Chondrocyte (in vitro differentiated cells): ENCODE data around the gene XCL1. TPM values are rescaled to one million over a fixed set of nuclear protein-coding genes. Genes with fewer than 3 reads are reported as not detected.

Experiments
- DNase-seq: peaks from one replicate; pipeline ENCODE4 v3.0.0; 2021; ENCODE audit warnings: mixed read lengths, low spot score
- H3K27ac Mint-ChIP-seq: one replicate; pipeline ENCODE4 v1.8.0; 2021; ENCODE audit warnings: mild to moderate bottlenecking, moderate library complexity, mixed read lengths; ENCODE audit not compliant: unreplicated experiment
- H3K27me3 Mint-ChIP-seq: 2 replicates; pipeline ENCODE4 v1.8.0; 2021; ENCODE audit warnings: low read depth, mixed read lengths
- H3K36me3 Mint-ChIP-seq: 2 replicates; pipeline ENCODE4 v1.8.0; 2021; ENCODE audit warnings: low read depth, mixed read lengths
- H3K4me1 Mint-ChIP-seq: 2 replicates; pipeline ENCODE4 v1.8.0; 2021; ENCODE audit warnings: low read depth, mild to moderate bottlenecking, mixed read lengths
- H3K4me3 Mint-ChIP-seq: one replicate; pipeline ENCODE4 v1.8.0; 2021; ENCODE audit warnings: mild to moderate bottlenecking, moderate library complexity, mixed read lengths; ENCODE audit not compliant: unreplicated experiment
- H3K9me3 Mint-ChIP-seq: 2 replicates; pipeline ENCODE4 v1.8.0; 2021; ENCODE audit warnings: low read depth, mixed read lengths
- CTCF ChIP-seq: fragments of 200-600 bp; sonication (generic); IDR thresholded peaks from 2 replicates; pipeline ENCODE4 v1.5.0; 2021; ENCODE audit warnings: antibody characterized with exemption, mild to moderate bottlenecking, moderate library complexity
- total RNA-seq: library from RNA; stranded (reverse); gene quantifications from 3 replicates; pipeline ENCODE4 v1.2.1, GENCODE V29; 2021

XCL1 gene
- total RNA-seq, 1 donor from 2014 or later: 0.25 TPM

GRCh38 chr1:168553680-168554553, 22.5 kb upstream of the XCL1 start:
- Mint-ChIP-seq H3K36me3 (no peaks in the 10 kb centered on the region), H3K9me3 (no peaks in the 10 kb centered on the region), H3K4me1 (peaks cover 33% of the 10 kb centered on the region), H3K27ac (no peak overlapping the region), H3K27me3 (no peaks in the 10 kb centered on the region), H3K4me3 (no peak overlapping the region)
- no peak for DNase-seq
- no peak for TF ChIP-seq CTCF

DNA sequence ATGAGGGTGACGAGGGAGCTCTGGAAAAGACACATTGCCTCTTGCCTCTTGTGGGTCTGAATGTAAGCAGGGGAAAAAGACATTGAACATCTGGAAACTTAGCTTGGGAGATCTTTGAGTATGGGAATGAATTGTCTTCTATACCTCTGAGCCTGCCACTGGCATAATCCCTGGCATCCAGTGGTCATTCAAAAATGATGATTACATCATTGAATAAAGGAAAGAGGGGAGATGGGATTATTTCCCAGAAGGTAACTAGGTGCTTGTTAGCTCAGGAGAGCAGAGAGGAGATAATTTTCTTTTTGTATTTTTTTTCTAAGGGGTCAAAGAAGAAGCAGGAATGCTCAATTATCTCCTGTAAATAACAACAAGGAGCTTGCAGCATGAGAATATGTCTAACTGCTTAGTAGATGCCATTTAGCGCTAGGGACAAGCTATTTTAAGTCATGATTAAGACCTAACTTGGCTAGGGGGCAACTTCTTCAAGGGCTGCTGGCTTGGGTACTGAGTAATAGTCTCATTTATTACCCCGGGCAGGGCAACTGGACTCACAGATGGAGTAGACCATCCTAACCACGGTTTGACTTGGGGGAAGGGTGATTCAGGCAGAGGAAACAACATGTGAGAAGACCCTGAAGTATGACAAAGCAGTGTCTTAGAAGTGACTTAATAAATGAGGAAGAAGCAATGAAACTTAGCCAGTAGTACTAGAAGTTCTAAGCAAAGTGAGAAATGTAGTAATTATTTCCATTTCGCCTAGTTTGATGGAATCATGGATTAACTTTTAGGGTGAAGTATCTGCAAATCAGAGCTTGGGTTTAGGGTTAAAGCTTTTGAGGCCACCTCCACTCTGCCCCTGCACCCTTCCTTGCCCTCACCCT, 21.6 kb upstream of the XCL1 start:
- Mint-ChIP-seq H3K27me3 (no peaks in the 10 kb centered on the region), H3K36me3 (no peaks in the 10 kb centered on the region), H3K27ac (no peak overlapping the region), H3K4me3 (no peak overlapping the region), H3K4me1 (peaks cover 33% of the 10 kb centered on the region), H3K9me3 (no peaks in the 10 kb centered on the region)
- DNase-seq: no peak
- TF ChIP-seq CTCF: no peak

- no peaks in the 10 kb centered on the region for H3K9me3 Mint-ChIP-seq
- H3K4me3 Mint-ChIP-seq: no peak overlapping the region
- H3K36me3 Mint-ChIP-seq: no peaks in the 10 kb centered on the region
- no peak for TF ChIP-seq CTCF
- no peaks in the 10 kb centered on the region for H3K27me3 Mint-ChIP-seq
- DNase-seq: no peak
- peaks cover 33% of the 10 kb centered on the region for H3K4me1 Mint-ChIP-seq
- no peak overlapping the region for H3K27ac Mint-ChIP-seq
These were observed 20.8 kb upstream of the XCL1 start for GRCh38 chr1:168555508-168556046.

DNA sequence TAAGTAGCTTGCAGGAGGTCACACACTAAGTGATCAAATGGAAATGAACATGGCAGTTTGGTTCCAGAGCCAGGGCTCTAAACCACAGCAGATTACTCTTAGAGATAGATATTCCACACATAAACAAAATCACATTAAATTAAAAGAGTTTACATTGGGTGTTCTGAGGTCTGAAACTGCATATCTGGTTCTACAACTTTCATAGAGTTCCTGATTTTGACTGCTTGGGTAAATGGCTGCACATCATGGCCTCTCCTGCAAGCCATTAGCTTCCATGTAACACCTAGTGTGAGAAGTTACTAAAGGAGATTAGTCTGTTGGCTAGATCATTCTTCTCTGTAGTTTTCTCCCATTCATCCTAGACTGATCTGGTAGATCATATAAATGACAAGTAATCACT, 19.8 kb upstream of the XCL1 start:
- H3K9me3 Mint-ChIP-seq: no peaks in the 10 kb centered on the region
- no peak overlapping the region for H3K27ac Mint-ChIP-seq
- no peak overlapping the region for H3K4me3 Mint-ChIP-seq
- peaks cover 2% of the 10 kb centered on the region for H3K27me3 Mint-ChIP-seq
- TF ChIP-seq CTCF: no peak
- H3K4me1 Mint-ChIP-seq: peaks cover 26% of the 10 kb centered on the region
- no peak for DNase-seq
- H3K36me3 Mint-ChIP-seq: no peaks in the 10 kb centered on the region

DNA sequence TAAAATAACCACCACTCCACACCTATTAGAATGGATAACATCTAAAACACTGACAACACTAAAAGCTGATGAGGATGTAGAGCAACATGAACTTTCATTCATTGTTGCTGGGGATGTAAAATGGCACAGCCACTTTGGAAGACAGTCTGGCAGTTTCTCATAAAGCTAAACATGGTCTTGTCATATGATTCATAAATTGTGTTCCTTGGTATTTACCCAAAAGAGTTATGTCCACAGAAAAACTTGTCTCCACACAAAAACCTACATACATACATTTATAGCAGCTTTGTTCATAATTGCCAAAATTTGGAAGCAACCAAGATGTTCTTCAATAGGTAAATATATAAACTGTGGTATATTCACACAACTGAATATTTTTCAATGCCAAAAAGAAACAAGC, 16.0 kb upstream of the XCL1 start:
- no peak for DNase-seq
- Mint-ChIP-seq H3K4me3 (no peak overlapping the region), H3K36me3 (peaks cover 3% of the 10 kb centered on the region), H3K27me3 (peaks cover 12% of the 10 kb centered on the region), H3K9me3 (peaks cover 2% of the 10 kb centered on the region), H3K27ac (no peak overlapping the region), H3K4me1 (peaks cover 20% of the 10 kb centered on the region)
- no peak for TF ChIP-seq CTCF
